Stomach (tissue), 9 donors: ENCODE data around the gene ATG2B. TPM values are rescaled to one million over a fixed set of nuclear protein-coding genes. Genes with fewer than 3 reads are reported as not detected.

Experiments
- DNase-seq, 2 donors: peaks; one replicate each; pipeline versions ENCODE4 v3.0.0 to v3.0.0-alpha.2; 2013 to 2019
- H3K27ac ChIP-seq, 5 donors: fragments of 200-600 bp in 4 of 5; sonication (generic) in 4 of 5; one replicate each; pipeline ENCODE4 v1.5.1; 2013 to 2019; ENCODE audit warnings: mild to moderate bottlenecking in 1 of 5, moderate library complexity in 1 of 5
- H3K27me3 ChIP-seq, 3 donors: fragments of 200-600 bp; sonication (generic); one replicate each; pipeline ENCODE4 v1.5.1; 2017 to 2019; ENCODE audit warnings: mixed run types in 1 of 3
- H3K36me3 ChIP-seq, 4 donors: fragments of 200-600 bp; sonication (generic); 1 replicate in 3 of 4; 2 replicates in 1 of 4; pipeline ENCODE4 v1.5.1; 2016 to 2019
- H3K4me1 ChIP-seq, 4 donors: fragments of 200-600 bp; sonication (generic); one replicate each; pipeline ENCODE4 v1.5.1; 2016 to 2019
- H3K4me3 ChIP-seq, 4 donors: fragments of 200-600 bp; sonication (generic) in 3 of 4; one replicate each; pipeline ENCODE4 v1.5.1; 2016 to 2019; ENCODE audit warnings: mild to moderate bottlenecking in 1 of 4
- H3K9me3 ChIP-seq, 4 donors: fragments of 200-600 bp; sonication (generic); one replicate each; pipeline ENCODE4 v1.5.1; 2016 to 2019
- EP300 ChIP-seq: sonication (generic); formaldehyde crosslinking; IDR thresholded peaks from one replicate; pipeline ENCODE4 v1.6.1; 2017; ENCODE audit warnings: antibody characterized with exemption
- POLR2A ChIP-seq, 4 donors: fragments of 450-650 bp; IDR thresholded peaks; one replicate each; pipeline ENCODE4 v1.6.1; 2016; ENCODE audit warnings: antibody characterized with exemption in 4 of 4, control low read depth in 2 of 4, mild to moderate bottlenecking in 1 of 4, moderate library complexity in 1 of 4
- POLR2AphosphoS5 ChIP-seq, 3 donors: sonication (generic); formaldehyde crosslinking; IDR thresholded peaks; one replicate each; pipeline ENCODE4 v1.6.1; 2016; ENCODE audit warnings: antibody characterized with exemption in 3 of 3
- WGBS, 5 donors: extraction: QIAGEN DNeasy Blood & Tissue Kit in 3 of 5; methylation state at CpG; one replicate each; pipeline versions ENCODE4 v1.1.5 to v1.1.7; 2013 to 2018; 5-methylcytosine and 5-hydroxymethylcytosine counted together
- intact Hi-C: fragments of 100-400 bp; cut with DNase I; formaldehyde crosslinking; loops from one replicate; pipeline ENCODE4 v1.15.1; 2023; ENCODE audit warnings: low total_unique reads
- polyA plus RNA-seq, 3 donors: library from polyadenylated mRNA; stranded (reverse); fragments of 200-250 nt; gene quantifications; one replicate each; pipeline ENCODE4 v1.2.3, GENCODE V29; 2013
- total RNA-seq, 5 donors: library from RNA; depleted of rRNA; stranded (reverse); fragments of >200 nt; gene quantifications; one replicate each; pipeline versions ENCODE4 v1.1.0 to v1.2.3, GENCODE V29; 2014 to 2016
- TF ChIP-seq, protein P1 (sequence below), 7 experiments: fragments of 450-650 bp in 4 of 7; fragments of 200-600 bp in 3 of 7; sonication (generic) in 3 of 7; IDR thresholded peaks; one replicate each; pipeline ENCODE4 v1.5.1; 2016 to 2019; ENCODE audit warnings: antibody characterized with exemption in 7 of 7, control low read depth in 2 of 7, mild to moderate bottlenecking in 1 of 7
- donor health status: healthy with polysubstance abuse.
- donor health status: Bipolar disorder and iron deficiency.
- donor health status: healthy.

The ATG2B gene
- total and polyA plus RNA-seq, 8 donors = 1.9 to 59.7 (median 21.9) TPM

DNA sequence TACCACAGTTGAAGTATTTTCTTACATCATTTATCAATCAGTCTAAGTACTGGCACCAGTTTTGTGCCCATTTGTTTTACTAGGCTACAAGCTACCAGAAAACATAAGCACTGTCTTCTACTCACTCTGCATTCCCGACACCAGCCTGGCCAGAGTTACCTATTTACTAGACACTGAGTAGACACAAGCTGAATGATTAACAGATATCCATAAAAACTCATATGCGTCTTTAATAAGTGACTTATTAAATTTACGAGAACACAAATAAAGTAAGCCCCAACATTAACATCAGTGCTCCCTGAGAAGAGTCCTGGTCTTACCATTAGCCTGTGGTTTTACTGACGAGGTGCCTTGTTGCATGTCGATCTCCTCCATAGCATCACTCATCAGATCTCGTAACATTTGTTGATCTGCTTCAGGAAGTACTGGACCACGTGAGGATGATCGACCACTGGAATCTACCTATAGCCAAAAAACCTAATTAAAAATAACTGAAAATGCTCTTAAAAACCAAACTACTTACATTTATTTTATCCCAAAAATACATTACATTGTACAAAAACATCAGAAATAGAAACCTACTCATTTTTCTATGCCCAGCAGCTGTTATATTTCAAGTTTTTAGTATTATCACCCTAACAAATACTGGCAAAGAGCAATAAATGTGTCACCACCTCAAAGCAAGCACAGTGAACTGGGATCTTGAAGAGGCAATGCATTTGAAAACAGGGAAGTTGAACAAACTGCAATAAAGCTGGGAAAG lies 53.8 kb downstream of the ATG2B start:
- Histone ChIP-seq H3K4me1 (no peaks in the 10 kb centered on the region), H3K4me3 (no peak overlapping the region), H3K36me3 (peaks cover 25 to 96% (median 94%) of the 10 kb centered on the region in 4 donors), H3K27ac (no peak overlapping the region), H3K9me3 (no peaks in the 10 kb centered on the region), H3K27me3 (no peaks in the 10 kb centered on the region)
- TF ChIP-seq POLR2AphosphoS5 (IDR thresholded peaks at IDR 0.05) = no peak
- no peak for TF ChIP-seq POLR2A (IDR thresholded peaks at IDR 0.05)
- no peak for TF ChIP-seq EP300
- TF ChIP-seq, protein P1, sequence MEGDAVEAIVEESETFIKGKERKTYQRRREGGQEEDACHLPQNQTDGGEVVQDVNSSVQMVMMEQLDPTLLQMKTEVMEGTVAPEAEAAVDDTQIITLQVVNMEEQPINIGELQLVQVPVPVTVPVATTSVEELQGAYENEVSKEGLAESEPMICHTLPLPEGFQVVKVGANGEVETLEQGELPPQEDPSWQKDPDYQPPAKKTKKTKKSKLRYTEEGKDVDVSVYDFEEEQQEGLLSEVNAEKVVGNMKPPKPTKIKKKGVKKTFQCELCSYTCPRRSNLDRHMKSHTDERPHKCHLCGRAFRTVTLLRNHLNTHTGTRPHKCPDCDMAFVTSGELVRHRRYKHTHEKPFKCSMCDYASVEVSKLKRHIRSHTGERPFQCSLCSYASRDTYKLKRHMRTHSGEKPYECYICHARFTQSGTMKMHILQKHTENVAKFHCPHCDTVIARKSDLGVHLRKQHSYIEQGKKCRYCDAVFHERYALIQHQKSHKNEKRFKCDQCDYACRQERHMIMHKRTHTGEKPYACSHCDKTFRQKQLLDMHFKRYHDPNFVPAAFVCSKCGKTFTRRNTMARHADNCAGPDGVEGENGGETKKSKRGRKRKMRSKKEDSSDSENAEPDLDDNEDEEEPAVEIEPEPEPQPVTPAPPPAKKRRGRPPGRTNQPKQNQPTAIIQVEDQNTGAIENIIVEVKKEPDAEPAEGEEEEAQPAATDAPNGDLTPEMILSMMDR (IDR thresholded peaks at IDR 0.05) = no peak
- DNase-seq = peak in 1 of 2 donors; percentile 29
- WGBS, 5 donors = 79 to 89% (median 85%) methylated on average over 8 of the region's 8 CpGs
- intact Hi-C loops = no loop called here

- intact Hi-C loops = no loop called here
- TF ChIP-seq, protein P1 (IDR thresholded peaks at IDR 0.05) = no peak
- TF ChIP-seq POLR2AphosphoS5 (IDR thresholded peaks at IDR 0.05) (no peak), POLR2A (IDR thresholded peaks at IDR 0.05) (no peak), EP300 (no peak)
- Histone ChIP-seq H3K27ac (no peak overlapping the region), H3K27me3 (no peaks in the 10 kb centered on the region), H3K36me3 (peaks cover 28 to 96% (median 93%) of the 10 kb centered on the region in 4 donors), H3K4me1 (no peaks in the 10 kb centered on the region), H3K4me3 (no peak overlapping the region), H3K9me3 (no peaks in the 10 kb centered on the region)
- WGBS, 5 donors = 75 to 88% (median 81%) methylated on average over 4 of the region's 4 CpGs
- no peak for DNase-seq
Observed at GRCh38 chr14:96307434-96307833, 55.7 kb downstream of the ATG2B start.

- DNase-seq = no peak
- TF ChIP-seq POLR2A (IDR thresholded peaks at IDR 0.05) = no peak
- no peak for TF ChIP-seq POLR2AphosphoS5 (IDR thresholded peaks at IDR 0.05)
- TF ChIP-seq EP300 = no peak
- TF ChIP-seq, protein P1 (IDR thresholded peaks at IDR 0.05) = no peak
- Histone ChIP-seq H3K9me3 (no peaks in the 10 kb centered on the region), H3K27ac (no peak overlapping the region), H3K27me3 (no peaks in the 10 kb centered on the region), H3K4me1 (no peaks in the 10 kb centered on the region), H3K4me3 (no peak overlapping the region), H3K36me3 (peaks cover 34 to 96% (median 88%) of the 10 kb centered on the region in 4 donors)
- WGBS, 5 donors = 83 to 86% (median 85%) methylated on average over 9 of the region's 9 CpGs
- intact Hi-C loops = no loop called here
Observed at GRCh38 chr14:96304956-96305355, 58.2 kb downstream of the ATG2B start.

DNA sequence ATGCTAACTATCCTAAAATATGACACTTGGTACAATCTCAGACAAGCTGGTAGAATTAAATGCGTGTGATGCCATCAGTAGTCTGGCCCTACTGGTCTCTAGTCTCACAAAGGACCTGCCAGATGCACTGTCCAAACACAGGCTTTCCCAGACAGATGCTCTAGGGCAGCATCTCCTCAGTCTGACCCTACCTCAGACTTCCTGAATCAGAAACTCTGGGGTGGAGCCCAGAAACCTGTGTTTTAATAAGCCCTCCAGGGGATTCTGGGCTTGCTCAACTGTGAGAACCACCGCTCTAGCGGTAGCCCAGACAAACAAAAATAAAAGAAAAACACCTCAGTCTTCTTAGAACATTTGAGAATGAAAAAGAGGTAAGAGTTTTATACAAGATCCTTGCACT lies 59.2 kb downstream of the ATG2B start:
- no peaks in the 10 kb centered on the region for H3K27me3 ChIP-seq
- H3K36me3 ChIP-seq = peaks cover 32 to 96% (median 87%) of the 10 kb centered on the region in 4 donors
- no peak overlapping the region for H3K4me3 ChIP-seq
- H3K4me1 ChIP-seq = no peaks in the 10 kb centered on the region
- intact Hi-C loops = no loop called here
- no peak overlapping the region for H3K27ac ChIP-seq
- TF ChIP-seq EP300 (no peak), POLR2A (IDR thresholded peaks at IDR 0.05) (no peak), POLR2AphosphoS5 (IDR thresholded peaks at IDR 0.05) (no peak)
- TF ChIP-seq, protein P1 (IDR thresholded peaks at IDR 0.05) = no peak
- no peaks in the 10 kb centered on the region for H3K9me3 ChIP-seq
- 93 to 99% (median 95%) methylated on average over 3 of the region's 3 CpGs for WGBS, 5 donors
- DNase-seq = no peak
